HFF-Myc (cell line): Measurements from ENCODE around the gene ATG5.

Experiments
- DNase-seq: peaks from one replicate; pipeline ENCODE4 v3.0.0-alpha.2; 2011; ENCODE audit warnings: low read depth; ENCODE audit errors: extremely low read depth
- H3K4me3 ChIP-seq: replicated peaks from 2 replicates; pipeline ENCODE4 v1.5.1; 2011; ENCODE audit warnings: low read depth, mild to moderate bottlenecking, control low read depth, low read length
- CTCF ChIP-seq: IDR thresholded peaks from 2 replicates; pipeline ENCODE4 v1.5.1; 2012; ENCODE audit warnings: mild to moderate bottlenecking, low read depth, low read length, control low read depth; ENCODE audit errors: missing control alignments

Gene ATG5

GRCh38 chr6:106360989-106361430 lies 35.5 kb upstream of the ATG5 start:
- peak overlapping the region; percentile 21 for H3K4me3 ChIP-seq
- DNase-seq: no peak
- TF ChIP-seq CTCF: no peak

GRCh38 chr6:106360410-106360988 lies 34.9 kb upstream of the ATG5 start, which contains the start of gene CRYBG1:
Gene CRYBG1, plus strand, starts transcription at chr6:106360717. Its CDS starts 192 bp downstream, at chr6:106360909.
- TF ChIP-seq CTCF: peak; percentile 70
- H3K4me3 ChIP-seq: peak within 1 kb of the TSS; percentile 21
- no peak for DNase-seq

GRCh38 chr6:106359959-106360409 lies 34.4 kb upstream of the ATG5 start:
- TF ChIP-seq CTCF: no peak
- DNase-seq: no peak
- peak overlapping the region; percentile 21 for H3K4me3 ChIP-seq

- DNase-seq: no peak
- H3K4me3 ChIP-seq: no peak overlapping the region
- no peak for TF ChIP-seq CTCF
Observed at GRCh38 chr6:106356378-106356777, 30.8 kb upstream of the ATG5 start.

- TF ChIP-seq CTCF: no peak
- H3K4me3 ChIP-seq: no peak overlapping the region
- no peak for DNase-seq
Observed at GRCh38 chr6:106347219-106347618, 21.7 kb upstream of the ATG5 start.

GRCh38 chr6:106339334-106340029 lies 13.9 kb upstream of the ATG5 start:
- no peak overlapping the region for H3K4me3 ChIP-seq
- peak; percentile 84 for TF ChIP-seq CTCF
- peak; percentile 52 for DNase-seq
